HCT116 (cell line): ENCODE data around the gene AHNAK. TPM values are rescaled to one million over a fixed set of nuclear protein-coding genes. Genes with fewer than 3 reads are reported as not detected.

Experiments
- ATAC-seq: fragments of 200-7000 bp; cut with Tn5 transposase; 2 replicates; pipeline ENCODE4 v1.9.1; 2020; ENCODE audit warnings: mild to moderate bottlenecking, moderate library complexity
- BruUV-seq: library from RNA; stranded (reverse); fragments of 400-500 nt; replicated peaks from 2 replicates; lab custom pipeline; 2021; lab: Mats Ljungman, UMichigan
- CTCF ChIA-PET: fragments of 300-600 bp; sonication (Branson Sonifier 250); formaldehyde crosslinking; loops from one replicate; lab custom pipeline; 2021; ENCODE audit warnings: antibody characterized with exemption; lab: Charles Lee
- POLR2A ChIA-PET: fragments of 300-600, 350-600 bp; sonication (Branson Sonifier 250); formaldehyde crosslinking; loops from one replicate; lab custom pipeline; 2021; ENCODE audit warnings: antibody characterized with exemption; lab: Charles Lee
- RAD21 ChIA-PET, 2 experiments: fragments of 300-600 bp; sonication (Branson Sonifier 250); formaldehyde crosslinking; loops; one replicate each; lab custom pipeline; 2023; ENCODE audit warnings: low total read pairs in 2 of 2; ENCODE audit not compliant: uncharacterized antibody in 2 of 2, unreplicated experiment in 2 of 2, low non-redundant PET in 1 of 2; lab: Charles Lee
- DNase-seq: peaks from one replicate; pipeline ENCODE4 v3.0.0-alpha.2; 2010; ENCODE audit warnings: low read depth, low spot score
- H2AFZ ChIP-seq: fragments of 200-600 bp; shearing (Covaris generic), sonication (generic); 2 replicates; pipeline ENCODE4 v1.6.1; 2017; ENCODE audit warnings: low read depth, mixed run types, mixed read lengths, antibody characterized with exemption, low read length; ENCODE audit not compliant: poor library complexity, severe bottlenecking
- H3K27ac ChIP-seq: 2 replicates; pipeline ENCODE4 v1.5.1; 2012; ENCODE audit warnings: low read depth, low read length
- H3K27me3 ChIP-seq: fragments of 200-600 bp; sonication (generic); 2 replicates; pipeline ENCODE4 v1.6.1; 2016; ENCODE audit warnings: mixed run types, low read length, mixed read lengths; ENCODE audit not compliant: insufficient read depth
- H3K36me3 ChIP-seq, 2 experiments: fragments of 200-500 bp in 1 of 2; fragments of 200-600 bp in 1 of 2; sonication (Bioruptor generic) in 1 of 2; sonication (generic) in 1 of 2; 2 replicates each; pipeline versions ENCODE4 v1.5.1 to v1.6.1; 2014 to 2016; ENCODE audit warnings: low read length in 2 of 2, inconsistent platforms in 1 of 2, mixed read lengths in 1 of 2, mixed run types in 1 of 2; ENCODE audit not compliant: insufficient read depth in 2 of 2, control insufficient read depth in 1 of 2
- H3K4me1 ChIP-seq, 2 experiments: fragments of 200-600 bp in 1 of 2; sonication (generic) in 1 of 2; 2 replicates each; pipeline versions ENCODE4 v1.5.1 to v1.6.1; 2012 to 2017; ENCODE audit warnings: low read length in 2 of 2, inconsistent platforms in 1 of 2, mild to moderate bottlenecking in 1 of 2, mixed read lengths in 1 of 2, mixed run types in 1 of 2, moderate library complexity in 1 of 2; ENCODE audit not compliant: insufficient read depth in 2 of 2, control insufficient read depth in 1 of 2
- H3K4me2 ChIP-seq: fragments of 200-600 bp; sonication (generic); 2 replicates; pipeline ENCODE4 v1.6.1; 2017; ENCODE audit warnings: mixed run types, low read length, mixed read lengths
- H3K4me3 ChIP-seq, 2 experiments: fragments of 200-600 bp in 1 of 2; sonication (generic) in 1 of 2; replicated peaks in 1 of 2; 2 replicates each; pipeline ENCODE4 v1.5.1; 2011 to 2016; ENCODE audit warnings: low read length in 2 of 2, control low read depth in 1 of 2, low read depth in 1 of 2, mild to moderate bottlenecking in 1 of 2, mixed read lengths in 1 of 2, mixed run types in 1 of 2
- H3K79me2 ChIP-seq: fragments of 200-600 bp; sonication (generic); 2 replicates; pipeline ENCODE4 v1.6.1; 2017; ENCODE audit warnings: mild to moderate bottlenecking, mixed run types, low read length, moderate library complexity, mixed read lengths; ENCODE audit not compliant: insufficient read depth
- H3K9ac ChIP-seq: fragments of 200-600 bp; sonication (generic); 2 replicates; pipeline ENCODE4 v1.6.1; 2016; ENCODE audit warnings: low read length, mixed read lengths
- H3K9me2 ChIP-seq: fragments of 200-600 bp; sonication (generic), shearing (Covaris generic); 2 replicates; pipeline ENCODE4 v1.6.1; 2017; ENCODE audit warnings: mixed run types, mild to moderate bottlenecking, moderate library complexity; ENCODE audit not compliant: insufficient read depth
- H3K9me3 ChIP-seq, 2 experiments: fragments of 200-500 bp in 1 of 2; fragments of 200-600 bp in 1 of 2; sonication (Bioruptor generic) in 1 of 2; sonication (generic) in 1 of 2; 2 replicates each; pipeline ENCODE4 v1.6.1; 2014 to 2017; ENCODE audit warnings: low read length in 2 of 2, mixed read lengths in 2 of 2, inconsistent platforms in 1 of 2, low read depth in 1 of 2, mild to moderate bottlenecking in 1 of 2, mixed run types in 1 of 2, moderate library complexity in 1 of 2; ENCODE audit not compliant: control insufficient read depth in 1 of 2, insufficient read depth in 1 of 2
- H4K20me1 ChIP-seq: fragments of 200-600 bp; sonication (generic), shearing (Covaris generic); 2 replicates; pipeline ENCODE4 v1.6.1; 2017; ENCODE audit warnings: mixed run types, mild to moderate bottlenecking, moderate library complexity; ENCODE audit not compliant: insufficient read depth
- ATF3 ChIP-seq: IDR thresholded peaks from 2 replicates; pipeline ENCODE4 v1.6.1; 2012
- CBX3 ChIP-seq: IDR thresholded peaks from 2 replicates; pipeline ENCODE4 v1.6.1; 2012; ENCODE audit warnings: low read depth
- CTCF ChIP-seq, 3 experiments: fragments of 200-600 bp in 1 of 3; sonication (generic) in 1 of 3; IDR thresholded peaks in 2 of 3; conservative IDR thresholded peaks in 1 of 3; 2 replicates each; pipeline ENCODE4 v1.5.1; 2012 to 2017; ENCODE audit warnings: low read depth in 2 of 3, low read length in 2 of 3, antibody characterized with exemption in 1 of 3, borderline replicate concordance in 1 of 3, control low read depth in 1 of 3, mild to moderate bottlenecking in 1 of 3, mixed read lengths in 1 of 3, mixed run types in 1 of 3, moderate library complexity in 1 of 3; ENCODE audit not compliant: insufficient read depth in 1 of 3
- EGR1 ChIP-seq: IDR thresholded peaks from 2 replicates; pipeline ENCODE4 v1.6.1; 2012; ENCODE audit warnings: low read depth
- ELF1 ChIP-seq: IDR thresholded peaks from 2 replicates; pipeline ENCODE4 v1.6.1; 2012; ENCODE audit warnings: low read depth, borderline replicate concordance
- FOSL1 ChIP-seq: IDR thresholded peaks from 2 replicates; pipeline ENCODE4 v1.6.1; 2012; ENCODE audit warnings: low read depth
- JUND ChIP-seq: IDR thresholded peaks from 2 replicates; pipeline ENCODE4 v1.6.1; 2012
- MAX ChIP-seq: IDR thresholded peaks from 2 replicates; pipeline ENCODE4 v1.6.1; 2012
- POLR2AphosphoS5 ChIP-seq: IDR thresholded peaks from 2 replicates; pipeline ENCODE4 v1.6.1; 2011; ENCODE audit warnings: mild to moderate bottlenecking, low read depth, low read length, moderate library complexity
- RAD21 ChIP-seq: IDR thresholded peaks from 2 replicates; pipeline ENCODE4 v1.6.1; 2012; ENCODE audit warnings: low read depth, mild to moderate bottlenecking
- REST ChIP-seq: IDR thresholded peaks from 2 replicates; pipeline ENCODE4 v1.6.1; 2012; ENCODE audit warnings: low read depth
- SRF ChIP-seq: IDR thresholded peaks from 2 replicates; pipeline ENCODE4 v1.6.1; 2012; ENCODE audit warnings: low read depth
- TCF7L2 ChIP-seq: IDR thresholded peaks from 2 replicates; pipeline ENCODE4 v1.7.0; 2011; ENCODE audit warnings: borderline replicate concordance, inconsistent platforms; ENCODE audit not compliant: insufficient read depth, insufficient read length; ENCODE audit errors: extremely low read depth
- ZBTB33 ChIP-seq: IDR thresholded peaks from 2 replicates; pipeline ENCODE4 v1.6.1; 2011; ENCODE audit warnings: mild to moderate bottlenecking, low read length, moderate library complexity; ENCODE audit not compliant: insufficient replicate concordance; ENCODE audit errors: extremely low read depth
- ZFX ChIP-seq: fragments of 450-650 bp; IDR thresholded peaks from 2 replicates; pipeline ENCODE4 v1.6.1; 2017
- ZNF274 ChIP-seq: fragments of 200-500 bp; sonication (Bioruptor generic); IDR thresholded peaks from 2 replicates; pipeline ENCODE4 v1.6.1; 2014; ENCODE audit warnings: mild to moderate bottlenecking, low read depth, low read length, inconsistent platforms
- intact Hi-C: fragments of 100-400 bp; cut with micrococcal nuclease; formaldehyde crosslinking; loops from 2 replicates; pipeline ENCODE4 v1.10.0; 2022
- total RNA-seq: library from RNA; stranded (reverse); gene quantifications from one replicate; pipeline ENCODE4 v1.2.1, GENCODE V29; 2021; ENCODE audit not compliant: unreplicated experiment

Gene AHNAK
- total RNA-seq, 1 experiment from 2014 or later: 239 TPM

GRCh38 chr11:62443390-62444235, 103.0 kb downstream of the AHNAK start:
- Histone ChIP-seq H3K27ac (no peak overlapping the region), H3K79me2 (no peaks in the 10 kb centered on the region), H3K4me1 (peaks cover 4 to 7% of the 10 kb centered on the region in 2 experiments; a peak in 3 of 4 replicates), H4K20me1 (no peaks in the 10 kb centered on the region), H3K9me2 (no peaks in the 10 kb centered on the region), H3K4me3 (no peak overlapping the region), H3K36me3 (no peaks in the 10 kb centered on the region), H2AFZ (no peak overlapping the region), H3K9me3 (no peaks in the 10 kb centered on the region), H3K27me3 (peaks cover 5% of the 10 kb centered on the region; the same call in 1 of the 2 replicates), H3K4me2 (no peak overlapping the region), H3K9ac (no peak overlapping the region)
- BruUV-seq: no TSS peak
- TF ChIP-seq ZFX (no peak), ATF3 (no peak), RAD21 (no peak), MAX (no peak), ZNF274 (no peak), ZBTB33 (no peak), FOSL1 (no peak), JUND (no peak), EGR1 (no peak), CTCF (IDR thresholded peaks at IDR 0.05 in 2 of 3, conservative IDR thresholded peaks at IDR 0.05 in 1 of 3; ENCODE audit: borderline replicate concordance in 1 of 3, insufficient read depth in 1 of 3, low read depth in 2 of 3, low read length in 2 of 3) (no peak), SRF (no peak), POLR2AphosphoS5 (no peak), CBX3 (no peak), ELF1 (no peak), REST (no peak), TCF7L2 (no peak)
- CTCF ChIA-PET: no interaction called here
- DNase-seq: no peak
- RAD21 ChIA-PET: no interaction called here
- POLR2A ChIA-PET: no interaction called here
- intact Hi-C loops: no loop called here
- ATAC-seq: no peak
